Measurements from ENCODE around the gene XCL2. TPM values are rescaled to one million over a fixed set of nuclear protein-coding genes. Genes with fewer than 3 reads are reported as not detected.
A peak's percentile ranks its signal among the peaks of the same experiment; 100 is the strongest.

Gene XCL2
- total and polyA plus RNA-seq, 10 of the 15 experiments (the other 5 are each of a cell fraction or from before 2014, with no cell fraction given) = 0.50 to 299 (median 4.8) TPM

DNA sequence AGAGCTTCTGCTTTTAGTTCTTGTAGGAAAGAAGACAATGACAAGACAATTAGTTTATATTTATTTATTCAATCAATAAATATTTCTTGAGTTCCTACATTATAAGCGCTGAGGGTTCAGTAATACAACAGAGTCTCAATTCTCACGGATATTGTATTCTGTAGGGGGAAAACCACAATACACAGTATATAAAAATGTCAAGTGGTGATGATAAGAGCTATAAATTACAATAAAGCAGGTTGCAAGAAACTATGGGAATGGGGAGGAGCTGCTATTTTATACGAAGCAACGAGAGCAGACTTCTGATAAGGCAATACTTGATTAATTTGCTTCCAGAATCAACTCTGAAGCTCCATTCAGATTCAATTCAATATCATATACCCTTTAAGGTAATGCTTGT lies 22.0 kb upstream of the XCL2 start (continued):
- TF ChIP-seq IKZF1 (conservative IDR thresholded peaks at IDR 0.05) (no peak), CEBPB (IDR thresholded peaks at IDR 0.05; ENCODE audit: borderline replicate concordance in 1 of 2, low read depth in 2 of 2, low read length in 2 of 2) (no peak), POLR2AphosphoS2 (IDR thresholded peaks at IDR 0.05; ENCODE audit: low read depth, low read length) (no peak), TAF1 (IDR thresholded peaks at IDR 0.05; ENCODE audit: borderline replicate concordance, low read depth, low read length) (no peak), FOXK2 (IDR thresholded peaks at IDR 0.05) (no peak), ZNF274 (IDR thresholded peaks at IDR 0.05; ENCODE audit: insufficient read depth, insufficient read length) (no peak), ZBTB40 (IDR thresholded peaks at IDR 0.05; ENCODE audit: borderline replicate concordance) (no peak), SMARCA5 (IDR thresholded peaks at IDR 0.05) (no peak), TCF3 (IDR thresholded peaks at IDR 0.05; ENCODE audit: borderline replicate concordance, insufficient read depth, low read depth, low read length) (no peak), RFX5 (IDR thresholded peaks at IDR 0.05; ENCODE audit: low read depth, low read length) (no peak)

DNA sequence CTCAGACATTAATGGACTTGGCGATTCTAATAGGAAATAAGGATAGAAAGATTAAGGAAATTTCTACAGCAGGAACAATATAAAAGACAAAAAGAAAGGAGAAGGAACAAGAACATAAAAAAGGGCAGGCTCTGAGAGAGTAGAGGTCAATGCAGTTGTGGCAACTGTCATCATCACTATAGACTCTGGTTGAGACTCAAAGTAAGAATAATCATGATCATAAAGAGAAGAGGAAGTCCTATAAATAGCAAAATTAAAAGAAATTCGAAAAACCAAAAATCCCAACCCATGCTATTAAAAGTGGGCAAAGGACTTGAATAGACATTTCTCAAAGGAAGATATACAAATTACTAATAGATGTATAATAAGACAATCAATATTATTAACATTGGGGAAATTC lies 18.2 kb upstream of the XCL2 start:
- Histone ChIP-seq H3K4me3 (no peak overlapping the region), H3K27ac (ENCODE audit: control insufficient read depth, insufficient read depth) (no peak overlapping the region), H3K36me3 (ENCODE audit: control insufficient read depth in 2 of 2, insufficient read depth in 2 of 2, low read length in 1 of 2) (no peaks in the 10 kb centered on the region), H3K4me2 (ENCODE audit: control insufficient read depth, insufficient read depth) (no peak overlapping the region), H4K20me1 (ENCODE audit: control insufficient read depth, insufficient read depth) (no peaks in the 10 kb centered on the region), H3K9me3 (replicated peaks; ENCODE audit: control insufficient read depth, insufficient read depth, low read length) (no peaks in the 10 kb centered on the region), H3K79me2 (ENCODE audit: control insufficient read depth, insufficient read depth, low read length) (no peaks in the 10 kb centered on the region), H3K4me1 (ENCODE audit: control insufficient read depth, insufficient read depth, low read length) (no peaks in the 10 kb centered on the region), H3K9ac (ENCODE audit: control insufficient read depth, insufficient read depth, low read length) (no peak overlapping the region), H3K27me3 (replicated peaks in 1 of 2; ENCODE audit: control insufficient read depth in 2 of 2, insufficient read depth in 2 of 2, low read length in 1 of 2) (no peaks in the 10 kb centered on the region), H2AFZ (ENCODE audit: control insufficient read depth, low read depth, low read length) (no peak overlapping the region)
- no peak for DNase-seq (ENCODE audit: low read depth, low spot score)
- BruUV-seq (replicated peaks) = no TSS peak
- SMC1A ChIA-PET (ENCODE audit: uncharacterized antibody, unreplicated experiment) = interaction anchor here (1.4 to 6.0 kb wide), 2 partner anchors 7 to 28 kb away, joined by 4 to 46 read pairs; no protein-coding TSS in a partner anchor
- ATAC-seq = peak; percentile 64
- CTCF ChIA-PET = no interaction called here
- FAIRE-seq = no peak
- RAD21 ChIA-PET (ENCODE audit: unreplicated experiment) = interaction anchor here (1.1 kb wide), 1 partner anchor 9 kb away, joined by 5 read pairs; no protein-coding TSS in a partner anchor
- in situ Hi-C loops (cut with MboI) = no loop called here
- WGBS (ENCODE audit: insufficient coverage, insufficient replicate concordance, low lambda C conversion rate, missing lambda C conversion rate) = 19% methylated on average over 2 of the region's 2 CpGs
- intact Hi-C loops (cut with micrococcal nuclease; ENCODE audit: unreplicated experiment) = no loop called here
- POLR2A ChIA-PET = no interaction called here
- no peak for TF ChIP-seq MYC (IDR thresholded peaks at IDR 0.05; ENCODE audit: insufficient read depth, insufficient read length, insufficient replicate concordance, low read length, severe bottlenecking)
- TF ChIP-seq NR2F1 (conservative IDR thresholded peaks at IDR 0.05) = peak; percentile 59
- peak; percentile 63 for TF ChIP-seq MEF2B (IDR thresholded peaks at IDR 0.05; ENCODE audit: partially characterized antibody, poor library complexity, severe bottlenecking)
- 0 out of 2 replicates have a peak, but pooled peaks have one; percentile 28 for TF ChIP-seq MEF2A (IDR thresholded peaks at IDR 0.05; ENCODE audit: insufficient read depth, low read depth, low read length)
- TF ChIP-seq BHLHE40 (IDR thresholded peaks at IDR 0.05; ENCODE audit: borderline replicate concordance in 1 of 2, low read depth in 2 of 2, low read length in 1 of 2) = no peak
- peak; percentile 32 for TF ChIP-seq IKZF1 (conservative IDR thresholded peaks at IDR 0.05)
- TF ChIP-seq ZSCAN29 (IDR thresholded peaks at IDR 0.05) = no peak
- TF ChIP-seq RUNX3 (IDR thresholded peaks at IDR 0.05; ENCODE audit: low read length) = peak; percentile 9; the same call in 1 of the 2 replicates
- peak; percentile 66; the same call in 1 of the 2 replicates for TF ChIP-seq MTA2 (IDR thresholded peaks at IDR 0.05; ENCODE audit: low read depth)
